Activated T-cell treated with anti-CD3 and anti-CD28 coated beads, Interleukin-2, amount 50 U/mL, for 4 hours (primary cell): ENCODE measurements around the gene DNAJC11. TPM values are rescaled to one million over a fixed set of nuclear protein-coding genes. Genes with fewer than 3 reads are reported as not detected.
A peak's percentile ranks its signal among the peaks of the same experiment; 100 is the strongest.

Experiments used
- ATAC-seq, 2 donors: fragments of 200-7000 bp; cut with Tn5 transposase; one replicate each; pipeline ENCODE4 v1.10.0; 2021
- DNase-seq: peaks from one replicate; pipeline ENCODE4 v3.0.0-alpha.2; 2020
- H3K27me3 Mint-ChIP-seq: one replicate; pipeline ENCODE4 v1.8.0; 2021; ENCODE audit warnings: low read depth, mixed read lengths
- H3K36me3 Mint-ChIP-seq: one replicate; pipeline ENCODE4 v1.8.0; 2022; ENCODE audit warnings: mixed read lengths; ENCODE audit not compliant: insufficient read depth
- H3K4me1 Mint-ChIP-seq: one replicate; pipeline ENCODE4 v1.8.0; 2021; ENCODE audit warnings: low read depth, mixed read lengths
- H3K4me3 Mint-ChIP-seq: one replicate; pipeline ENCODE4 v1.8.0; 2021; ENCODE audit warnings: mild to moderate bottlenecking, moderate library complexity, mixed read lengths
- H3K9me3 Mint-ChIP-seq: one replicate; pipeline ENCODE4 v1.8.0; 2021; ENCODE audit warnings: mixed read lengths
- total RNA-seq, 3 donors: library from RNA; stranded (reverse); gene quantifications; one replicate each; pipeline ENCODE4 v1.2.1, GENCODE V29; 2021

Gene DNAJC11
- total RNA-seq, 3 donors from 2014 or later: 84.7 to 99.7 (median 92.8) TPM

DNA sequence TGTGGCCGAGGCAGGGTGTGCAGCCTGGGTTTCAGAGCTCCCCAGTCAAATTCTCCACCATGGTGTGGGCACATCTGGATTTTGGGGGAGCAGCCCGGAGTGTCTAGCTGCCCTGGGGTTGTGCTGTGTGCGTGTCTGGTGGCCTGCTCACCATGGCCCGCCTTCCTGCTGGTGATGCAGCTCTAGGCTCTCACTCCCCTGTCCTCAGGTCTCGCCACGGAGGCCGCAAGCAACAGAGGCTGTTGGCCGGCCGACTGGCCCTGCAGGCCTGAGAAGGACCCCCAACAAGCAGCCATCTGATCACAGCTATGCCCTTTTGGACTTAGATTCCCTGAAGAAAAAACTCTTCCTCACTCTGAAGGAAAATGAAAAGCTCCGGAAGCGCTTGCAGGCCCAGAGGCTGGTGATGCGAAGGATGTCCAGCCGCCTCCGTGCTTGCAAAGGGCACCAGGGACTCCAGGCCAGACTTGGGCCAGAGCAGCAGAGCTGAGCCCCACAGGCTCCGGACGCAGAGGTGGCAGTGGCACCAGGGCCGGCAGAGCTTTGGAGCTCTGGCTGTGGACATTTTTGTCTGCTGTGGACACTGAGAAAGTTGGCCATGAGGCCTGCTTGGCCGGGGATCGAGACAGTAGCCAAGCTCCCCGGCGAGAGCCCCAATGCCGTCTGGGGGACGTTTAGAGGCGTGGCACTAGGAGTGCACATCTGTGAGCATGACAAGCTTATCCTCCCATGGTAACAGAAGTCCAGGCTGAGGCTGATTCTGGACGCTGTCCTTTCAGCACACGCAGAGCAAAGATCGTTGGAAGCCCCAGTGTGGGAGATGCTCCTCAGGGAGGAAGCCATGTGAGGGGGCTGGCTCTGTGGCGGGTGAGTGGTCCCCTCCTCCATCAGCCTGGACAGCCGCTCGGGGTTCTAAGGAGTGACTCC, 68.8 kb downstream of the DNAJC11 start:
- H3K27me3 Mint-ChIP-seq: no peaks in the 10 kb centered on the region

DNA sequence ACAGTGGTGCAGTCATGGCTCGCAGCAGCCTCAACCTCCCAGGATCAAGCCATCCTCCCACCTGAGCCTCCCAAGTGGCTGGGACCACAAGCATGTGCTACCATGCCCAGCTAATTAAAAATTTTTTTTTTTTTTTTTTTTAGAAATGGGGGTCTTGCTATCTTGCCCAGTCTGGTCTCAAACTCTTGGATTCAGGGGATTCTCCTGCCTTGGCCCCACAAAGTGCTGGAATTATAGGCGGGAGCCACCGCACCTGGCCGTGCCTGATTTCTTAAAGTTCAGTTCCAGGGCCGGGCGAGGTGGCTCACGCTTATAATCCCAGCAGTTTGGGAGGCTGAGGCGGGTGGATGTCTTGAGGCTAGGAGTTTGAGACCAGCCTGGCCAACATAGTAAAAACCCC, 70.6 kb downstream of the DNAJC11 start:
- Mint-ChIP-seq H3K4me1 (peaks cover 19% of the 10 kb centered on the region), H3K27me3 (no peaks in the 10 kb centered on the region), H3K9me3 (no peaks in the 10 kb centered on the region), H3K4me3 (no peak overlapping the region), H3K36me3 (peaks cover 19% of the 10 kb centered on the region)
- ATAC-seq (no peak), DNase-seq (no peak)

More for the DNA sequence above, 68.8 kb downstream of the DNAJC11 start:
- Mint-ChIP-seq H3K36me3 (peaks cover 18% of the 10 kb centered on the region), H3K9me3 (no peaks in the 10 kb centered on the region), H3K4me3 (no peak overlapping the region), H3K4me1 (peaks cover 3% of the 10 kb centered on the region)
- DNase-seq (no peak), ATAC-seq (no peak)

DNA sequence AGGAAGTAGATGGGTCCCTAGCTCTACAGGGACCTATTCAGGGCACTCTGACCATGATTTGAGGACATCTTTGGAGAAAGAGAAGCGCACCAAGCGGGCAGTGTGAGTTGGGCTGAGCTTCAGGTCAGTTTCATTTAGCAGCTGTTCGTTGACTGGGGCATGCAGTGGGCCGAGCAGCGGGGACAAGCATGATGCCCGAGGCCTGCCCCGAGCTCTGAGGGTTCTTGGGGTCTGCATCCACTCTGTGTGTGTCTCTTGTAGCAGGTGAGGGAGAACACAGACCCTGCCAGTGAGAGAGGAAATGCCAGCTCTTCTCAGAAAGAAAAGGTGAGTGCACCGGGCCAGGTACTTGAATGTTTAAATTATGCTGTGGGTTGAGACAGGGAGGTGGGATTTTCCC, 71.6 kb downstream of the DNAJC11 start:
- ATAC-seq (no peak), DNase-seq (no peak)
- Mint-ChIP-seq H3K4me3 (no peak overlapping the region), H3K9me3 (no peaks in the 10 kb centered on the region), H3K36me3 (peaks cover 15% of the 10 kb centered on the region), H3K27me3 (no peaks in the 10 kb centered on the region), H3K4me1 (peaks cover 22% of the 10 kb centered on the region)

DNA sequence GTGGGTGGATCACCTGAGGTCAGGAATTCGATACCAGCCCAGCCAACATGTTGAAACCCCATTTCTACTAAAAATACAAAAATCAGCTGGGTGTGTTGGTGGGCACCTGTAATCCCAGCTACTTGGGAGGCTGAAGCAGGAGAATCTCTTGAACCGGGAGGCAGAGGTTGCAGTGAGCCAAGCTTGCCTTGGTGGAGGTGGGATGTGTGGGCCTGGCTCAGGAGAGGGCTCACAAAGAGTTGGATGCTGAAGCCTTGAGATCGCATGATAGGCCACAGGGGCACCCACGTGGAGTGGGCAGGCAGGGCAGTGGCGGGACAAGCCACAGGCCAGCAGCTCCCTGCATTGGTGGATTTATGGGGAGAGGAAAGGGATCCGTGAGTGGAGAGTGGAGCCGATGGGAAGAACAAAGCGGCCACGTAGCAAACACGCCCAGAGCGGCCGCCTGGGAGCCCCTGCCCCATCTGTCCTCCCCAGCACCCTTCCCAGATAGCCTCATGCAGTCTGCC, 72.6 kb downstream of the DNAJC11 start:
- DNase-seq (no peak), ATAC-seq (no peak)
- H3K4me1 Mint-ChIP-seq: peaks cover 25% of the 10 kb centered on the region
- H3K27me3 Mint-ChIP-seq: no peaks in the 10 kb centered on the region
- peaks cover 15% of the 10 kb centered on the region for H3K36me3 Mint-ChIP-seq
- H3K9me3 Mint-ChIP-seq: no peaks in the 10 kb centered on the region
- no peak overlapping the region for H3K4me3 Mint-ChIP-seq

DNA sequence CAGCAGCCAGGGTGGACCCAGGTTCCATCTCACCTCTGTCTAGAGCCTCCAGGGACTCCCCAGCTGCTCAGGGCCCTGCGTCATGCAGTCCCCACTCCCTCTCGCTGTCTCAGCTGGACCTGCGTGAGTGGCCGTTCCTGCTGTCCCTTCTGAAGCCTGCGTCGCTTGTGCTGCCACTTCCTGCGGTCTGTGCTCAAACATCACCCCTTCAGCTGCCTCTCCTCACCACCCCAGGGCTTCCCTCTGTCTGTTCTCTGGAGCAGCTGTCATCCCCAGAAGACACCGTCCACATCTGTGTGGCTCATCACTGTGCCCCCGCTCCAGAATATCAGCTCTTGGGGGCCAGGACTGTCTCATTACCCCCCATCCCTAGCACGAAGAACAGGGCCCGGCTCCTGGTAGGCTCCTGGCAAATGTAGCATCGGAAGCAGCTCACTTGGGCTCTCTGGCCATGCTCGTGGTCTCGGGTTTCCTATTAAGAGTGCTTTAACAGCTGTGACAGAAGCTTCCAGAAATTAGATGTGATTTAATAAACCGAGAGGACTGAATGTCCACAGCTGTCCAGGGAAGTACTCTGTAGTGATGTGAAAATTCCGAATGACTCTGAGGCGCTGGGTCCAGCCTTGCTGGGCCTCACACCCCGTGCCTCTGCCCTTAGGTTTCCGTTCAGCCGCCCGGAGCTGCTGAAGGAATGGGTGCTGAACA, 73.6 kb downstream of the DNAJC11 start:
- Mint-ChIP-seq H3K4me1 (peaks cover 25% of the 10 kb centered on the region), H3K4me3 (peak overlapping the region; percentile 39), H3K27me3 (no peaks in the 10 kb centered on the region), H3K9me3 (no peaks in the 10 kb centered on the region), H3K36me3 (peaks cover 13% of the 10 kb centered on the region)
- DNase-seq: no peak
- no peak for ATAC-seq

DNA sequence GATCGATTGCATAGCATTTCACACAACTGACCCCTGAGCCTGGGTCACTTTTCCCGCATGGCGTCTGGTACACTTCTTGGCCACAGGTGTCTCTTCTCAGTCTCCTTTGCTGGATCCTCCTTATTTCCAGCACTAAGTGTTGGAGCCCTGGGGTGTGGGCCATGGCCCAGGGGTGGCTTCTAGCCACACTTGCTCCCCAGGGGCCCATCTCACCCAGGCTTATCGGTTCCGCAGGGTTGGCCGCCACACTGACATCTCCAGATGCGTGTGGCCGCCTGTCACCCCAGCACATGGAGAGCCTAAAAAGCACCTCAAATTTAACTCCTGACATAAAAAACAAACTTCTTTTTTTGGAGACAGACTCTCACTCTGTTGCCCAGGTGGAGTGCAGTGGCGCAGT, 74.6 kb downstream of the DNAJC11 start:
- ATAC-seq (no peak), DNase-seq (no peak)
- H3K4me1 Mint-ChIP-seq: peaks cover 25% of the 10 kb centered on the region
- no peaks in the 10 kb centered on the region for H3K27me3 Mint-ChIP-seq
- peak overlapping the region; percentile 90 for H3K4me3 Mint-ChIP-seq
- no peaks in the 10 kb centered on the region for H3K9me3 Mint-ChIP-seq
- H3K36me3 Mint-ChIP-seq: peaks cover 17% of the 10 kb centered on the region

DNA sequence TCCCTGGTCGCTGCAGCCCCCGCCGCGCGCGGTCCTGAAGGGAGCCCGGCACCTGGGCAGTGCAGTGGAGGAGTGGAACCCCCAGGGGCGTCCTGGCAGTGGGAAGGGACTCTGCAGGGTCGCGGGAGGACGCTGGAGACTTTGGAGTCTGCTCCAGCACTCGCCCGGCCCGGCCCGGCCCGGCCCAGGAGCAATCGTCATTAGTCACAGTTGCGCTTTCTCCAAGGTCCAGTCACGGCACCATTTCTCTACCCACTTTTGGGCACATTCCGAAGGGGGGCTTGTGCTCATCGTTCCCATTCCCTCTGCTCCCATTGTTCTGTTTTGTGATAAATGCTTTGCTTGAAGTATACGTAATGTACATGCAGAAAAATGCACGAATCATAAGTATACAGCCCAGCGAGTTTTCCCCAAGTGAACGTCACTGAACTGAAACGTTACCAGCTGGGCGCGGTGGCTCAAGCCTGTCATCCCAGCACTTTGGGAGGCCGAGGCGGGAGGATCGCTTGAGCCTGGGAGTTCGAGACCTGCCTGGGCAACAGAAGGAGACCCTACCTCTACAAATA, 75.9 kb downstream of the DNAJC11 start:
- DNase-seq (no peak), ATAC-seq (peak; percentile 5 to 54)
- peaks cover 25% of the 10 kb centered on the region for H3K4me1 Mint-ChIP-seq
- H3K36me3 Mint-ChIP-seq: peaks cover 20% of the 10 kb centered on the region
- peak overlapping the region; percentile 90 for H3K4me3 Mint-ChIP-seq
- no peaks in the 10 kb centered on the region for H3K27me3 Mint-ChIP-seq
- H3K9me3 Mint-ChIP-seq: no peaks in the 10 kb centered on the region

DNA sequence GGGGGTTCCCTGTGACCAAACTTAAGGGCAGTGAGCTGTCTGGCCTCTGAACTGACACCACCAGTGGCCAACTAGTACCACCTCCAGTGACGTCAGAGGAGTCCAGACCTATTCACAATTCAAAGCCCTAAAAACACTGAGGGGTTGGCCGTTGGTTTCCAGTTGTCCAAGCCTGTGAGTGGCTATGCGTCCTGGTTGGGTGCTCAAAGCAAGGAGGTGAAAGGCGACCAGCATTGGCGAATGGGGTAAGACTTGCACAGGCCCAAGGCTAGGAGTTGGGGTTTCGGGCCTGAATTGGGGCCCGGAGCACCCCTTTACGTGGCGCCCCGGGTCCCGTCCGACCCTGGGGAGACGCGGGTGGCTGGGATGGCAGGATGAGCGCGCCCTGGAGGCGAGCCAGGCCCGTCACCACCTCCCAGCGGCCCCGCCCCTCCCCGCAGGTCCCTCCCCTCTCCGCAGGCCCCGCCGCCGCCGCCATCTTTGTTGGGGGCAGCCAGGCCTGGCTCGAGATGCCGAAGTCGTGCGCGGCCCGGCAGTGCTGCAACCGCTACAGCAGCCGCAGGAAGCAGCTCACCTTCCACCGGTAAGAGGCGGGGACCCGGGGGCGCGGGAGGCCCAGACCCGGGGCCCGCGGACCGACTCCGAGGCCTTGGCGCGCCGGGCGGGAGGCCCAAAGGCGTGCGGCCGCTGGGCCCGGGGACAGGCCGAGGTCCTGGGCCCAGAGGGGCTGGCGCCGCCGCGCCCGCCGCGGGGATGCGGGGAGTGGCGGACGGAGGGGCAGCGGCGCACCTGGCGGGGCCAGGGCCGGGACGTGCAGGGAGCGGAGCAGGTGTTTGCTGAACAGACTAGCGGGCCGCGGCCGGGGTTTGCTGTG, 76.7 kb downstream of the DNAJC11 start, which contains the start of gene THAP3:
Gene THAP3, plus strand, starts transcription at position 159 of the 874 bp plus-strand sequence. Its CDS starts 351 bp downstream, at position 510.
- Mint-ChIP-seq H3K4me3 (peak within 1 kb of the TSS; percentile 90), H3K27me3 (no peaks in the 10 kb centered on the region), H3K9me3 (no peaks in the 10 kb centered on the region), H3K36me3 (peaks cover 22% of the 10 kb centered on the region), H3K4me1 (peaks cover 25% of the 10 kb centered on the region)
- ATAC-seq (peak; percentile 98), DNase-seq (peak; percentile 91)

DNA sequence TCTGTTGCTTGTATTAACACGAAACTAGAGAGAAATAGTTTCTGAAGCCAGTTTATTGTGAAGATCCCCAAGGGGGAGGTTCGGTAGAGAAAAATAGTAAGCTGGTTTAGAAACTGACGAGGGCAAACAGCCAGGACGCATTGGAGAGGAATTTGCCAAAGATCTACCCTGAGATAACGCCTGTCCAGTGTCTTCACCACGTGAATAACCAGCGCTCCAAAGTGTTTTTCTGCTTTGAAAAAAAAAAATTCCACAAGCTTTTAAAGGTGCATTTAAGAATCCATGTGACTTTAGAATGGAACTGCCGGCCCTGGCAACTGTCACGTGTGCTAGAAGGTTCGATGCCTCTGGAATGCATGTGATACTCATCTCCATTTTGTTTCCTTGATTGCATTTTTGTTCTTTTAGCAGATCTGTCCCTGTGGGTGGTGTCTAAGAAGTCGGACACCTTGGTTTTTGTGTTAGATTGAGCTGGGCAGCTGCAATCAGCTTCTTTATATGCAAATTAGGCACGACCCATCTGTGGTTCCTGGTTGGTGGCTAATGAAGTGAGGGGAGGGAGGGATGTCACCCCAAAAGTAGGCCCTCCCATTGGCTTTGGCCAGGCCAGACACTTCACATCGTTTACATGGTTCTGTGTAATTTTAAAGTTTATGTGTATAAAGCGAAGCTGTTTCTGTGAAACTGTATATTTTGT, 78.2 kb downstream of the DNAJC11 start:
- Mint-ChIP-seq H3K9me3 (no peaks in the 10 kb centered on the region), H3K4me1 (peaks cover 25% of the 10 kb centered on the region), H3K27me3 (no peaks in the 10 kb centered on the region), H3K36me3 (peaks cover 19% of the 10 kb centered on the region), H3K4me3 (no peak overlapping the region)
- DNase-seq (no peak), ATAC-seq (no peak)

DNA sequence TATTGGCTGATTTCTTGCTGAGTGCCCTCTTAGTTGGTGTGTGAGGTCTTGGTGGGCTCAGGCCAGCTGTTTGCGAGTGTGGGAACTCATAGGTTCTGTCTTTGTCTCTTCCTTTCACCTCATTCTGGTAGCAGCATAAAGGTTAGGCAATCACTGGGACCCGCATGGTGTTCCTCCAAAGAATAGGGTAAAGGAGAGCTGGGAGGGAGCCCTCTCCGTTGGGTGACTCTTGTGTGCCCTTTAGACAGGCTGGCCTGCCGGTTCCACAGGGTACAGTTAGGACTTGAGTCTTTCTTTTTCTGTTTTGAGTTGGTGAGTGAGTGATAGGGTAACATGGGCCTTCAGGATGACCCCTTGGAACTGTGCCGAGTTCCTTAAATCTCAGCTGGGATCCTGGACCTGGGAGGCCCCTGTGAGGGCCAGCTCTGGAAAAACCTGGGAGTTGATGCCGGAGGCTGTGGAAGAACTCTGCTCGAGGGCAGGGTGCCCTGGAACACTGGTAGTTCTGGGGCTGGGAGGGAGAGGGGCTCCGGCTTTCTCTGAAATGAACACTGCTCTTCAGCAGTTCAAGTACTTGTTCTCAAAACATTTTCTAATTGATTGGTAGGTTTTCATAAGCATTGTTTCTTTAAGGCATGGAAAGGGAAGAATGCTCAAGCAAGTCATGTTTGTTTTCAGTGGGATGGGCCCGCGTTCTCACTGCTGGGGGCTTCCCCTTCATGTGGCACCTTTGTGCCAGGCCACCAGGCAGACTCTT, 79.0 kb downstream of the DNAJC11 start:
- H3K4me3 Mint-ChIP-seq: no peak overlapping the region
- no peaks in the 10 kb centered on the region for H3K27me3 Mint-ChIP-seq
- H3K4me1 Mint-ChIP-seq: peaks cover 20% of the 10 kb centered on the region
- no peaks in the 10 kb centered on the region for H3K9me3 Mint-ChIP-seq
- peaks cover 15% of the 10 kb centered on the region for H3K36me3 Mint-ChIP-seq
- ATAC-seq (no peak), DNase-seq (no peak)

DNA sequence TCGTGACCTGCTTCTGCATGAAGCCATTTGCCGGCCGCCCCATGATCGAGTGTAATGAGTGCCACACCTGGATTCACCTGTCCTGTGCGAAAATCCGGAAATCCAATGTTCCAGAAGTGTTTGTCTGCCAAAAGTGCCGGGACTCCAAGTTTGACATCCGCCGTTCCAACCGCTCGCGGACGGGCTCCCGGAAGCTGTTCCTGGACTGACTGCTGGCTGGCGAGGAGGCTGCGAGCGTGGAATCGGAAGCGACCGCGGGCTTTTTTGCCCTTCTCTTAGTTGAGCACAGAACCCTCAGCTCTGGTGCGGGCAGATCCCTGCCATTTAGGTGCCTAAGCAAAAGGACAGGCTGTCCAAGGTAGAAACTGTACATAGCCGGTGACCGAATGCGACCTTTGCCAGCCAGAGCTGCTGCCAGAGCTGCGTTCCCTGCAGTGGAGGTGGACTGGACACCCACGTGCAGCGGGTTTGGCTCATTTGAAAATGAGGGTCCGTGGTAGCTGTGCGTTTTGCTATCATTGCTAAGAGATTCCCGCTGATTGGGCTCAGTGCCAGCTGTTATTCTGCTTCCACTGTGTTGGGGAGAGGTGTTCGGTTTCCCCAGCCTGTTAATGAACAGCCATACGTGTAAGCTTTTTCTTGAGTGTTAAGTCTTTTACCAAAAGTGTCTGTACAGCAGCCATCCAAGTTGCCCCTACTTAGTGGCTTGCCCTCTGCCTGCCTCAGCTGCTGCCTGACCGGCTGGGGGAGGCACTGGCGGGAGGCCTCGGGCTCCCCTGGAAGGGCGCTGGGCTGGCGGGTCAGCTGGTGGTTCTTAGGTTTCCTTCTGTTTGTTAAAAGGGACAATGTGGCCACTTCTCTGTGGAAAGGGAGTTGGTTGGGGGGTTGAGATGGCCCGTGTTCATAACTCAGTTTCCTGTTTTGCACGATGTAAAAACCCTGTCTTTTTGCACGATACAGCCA, 79.9 kb downstream of the DNAJC11 start:
- H3K4me3 Mint-ChIP-seq: no peak overlapping the region
- H3K27me3 Mint-ChIP-seq: no peaks in the 10 kb centered on the region
- H3K9me3 Mint-ChIP-seq: no peaks in the 10 kb centered on the region
- H3K4me1 Mint-ChIP-seq: peaks cover 13% of the 10 kb centered on the region
- H3K36me3 Mint-ChIP-seq: peaks cover 14% of the 10 kb centered on the region
- DNase-seq (no peak), ATAC-seq (no peak)

DNA sequence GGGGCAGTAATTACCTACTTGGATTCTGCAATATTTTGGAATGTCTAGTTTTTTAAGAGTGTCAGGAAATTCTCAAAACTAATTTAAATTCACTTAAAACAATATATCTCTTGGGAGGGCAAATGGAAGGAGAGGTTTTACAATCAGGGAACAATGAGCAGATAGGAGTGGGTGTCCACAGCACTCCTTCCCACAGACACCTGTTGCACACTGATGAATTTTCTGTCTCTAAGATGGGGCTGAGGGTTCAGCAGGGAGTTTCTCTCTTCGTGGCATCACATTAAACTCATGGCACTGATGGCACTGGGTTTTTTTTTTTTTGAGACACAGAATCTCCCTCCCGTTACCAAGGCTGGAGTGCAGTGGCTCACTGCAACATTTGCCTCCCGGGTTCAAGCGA, 82.6 kb downstream of the DNAJC11 start:
- Mint-ChIP-seq H3K4me1 (peaks cover 7% of the 10 kb centered on the region), H3K9me3 (no peaks in the 10 kb centered on the region), H3K27me3 (no peaks in the 10 kb centered on the region), H3K36me3 (peaks cover 14% of the 10 kb centered on the region), H3K4me3 (peak overlapping the region; percentile 4)
- ATAC-seq (no peak), DNase-seq (no peak)
